GM23338 (cell line): ENCODE data around the gene FSTL3. TPM values are rescaled to one million over a fixed set of nuclear protein-coding genes. Genes with fewer than 3 reads are reported as not detected.

ENCODE experiments used
- ATAC-seq: fragments of 200-7000 bp; cut with Tn5 transposase; 3 replicates; pipeline ENCODE4 v1.9.1; 2020
- DNase-seq: peaks from one replicate; pipeline ENCODE4 v3.0.0-alpha.2; 2015; ENCODE audit warnings: low spot score
- H2AFZ ChIP-seq: fragments of 200-600 bp; sonication (generic); 2 replicates; pipeline ENCODE4 v1.8.0; 2016; ENCODE audit warnings: antibody characterized with exemption, mild to moderate bottlenecking, moderate library complexity
- H3F3A ChIP-seq: fragments of 200-600 bp; sonication (generic); replicated peaks from 2 replicates; pipeline ENCODE4 v1.8.0; 2017; ENCODE audit warnings: antibody characterized with exemption, mixed run types, low read depth
- H3K27ac ChIP-seq: fragments of 200-600 bp; sonication (generic); 2 replicates; pipeline ENCODE4 v1.6.1; 2016; ENCODE audit warnings: low read depth
- H3K27me3 ChIP-seq: fragments of 200-600 bp; sonication (generic); 2 replicates; pipeline ENCODE4 v1.8.0; 2016; ENCODE audit warnings: mild to moderate bottlenecking, mixed run types, moderate library complexity; ENCODE audit not compliant: insufficient read depth
- H3K36me3 ChIP-seq: fragments of 200-600 bp; sonication (generic); 2 replicates; pipeline ENCODE4 v1.8.0; 2016; ENCODE audit warnings: mild to moderate bottlenecking; ENCODE audit not compliant: insufficient read depth
- H3K4me1 ChIP-seq: fragments of 200-600 bp; sonication (generic); 2 replicates; pipeline ENCODE4 v1.8.0; 2016; ENCODE audit warnings: mild to moderate bottlenecking, moderate library complexity; ENCODE audit not compliant: insufficient read depth
- H3K4me2 ChIP-seq: fragments of 200-600 bp; sonication (generic); 2 replicates; pipeline ENCODE4 v1.7.1; 2017; ENCODE audit warnings: mixed run types
- H3K4me3 ChIP-seq: fragments of 200-600 bp; sonication (generic); 2 replicates; pipeline ENCODE4 v1.6.1; 2016; ENCODE audit warnings: mixed run types
- H3K79me2 ChIP-seq: fragments of 200-600 bp; sonication (generic); replicated peaks from 2 replicates; pipeline ENCODE4 v1.8.0; 2017; ENCODE audit warnings: mild to moderate bottlenecking; ENCODE audit not compliant: insufficient read depth
- H3K9me2 ChIP-seq: fragments of 200-600 bp; sonication (generic); 2 replicates; pipeline ENCODE4 v1.8.0; 2017; ENCODE audit not compliant: insufficient read depth
- H4K20me1 ChIP-seq: fragments of 200-600 bp; sonication (generic); replicated peaks from 2 replicates; pipeline ENCODE4 v1.8.0; 2017; ENCODE audit warnings: mild to moderate bottlenecking; ENCODE audit not compliant: insufficient read depth
- H3K27ac Mint-ChIP-seq: 2 replicates; pipeline ENCODE4 v1.8.0; 2020; ENCODE audit warnings: inconsistent platforms, mild to moderate bottlenecking, moderate library complexity, mixed read lengths
- H3K27me3 Mint-ChIP-seq: 3 replicates; pipeline ENCODE4 v1.8.0; 2022; ENCODE audit warnings: low read depth, mild to moderate bottlenecking, moderate library complexity, mixed read lengths, inconsistent platforms; ENCODE audit not compliant: insufficient read depth, poor library complexity
- H3K36me3 Mint-ChIP-seq: 3 replicates; pipeline ENCODE4 v1.8.0; 2021; ENCODE audit warnings: low read depth, mild to moderate bottlenecking, inconsistent platforms, moderate library complexity, mixed read lengths
- H3K4me1 Mint-ChIP-seq: 3 replicates; pipeline ENCODE4 v1.8.0; 2020; ENCODE audit warnings: mild to moderate bottlenecking, inconsistent platforms, mixed read lengths
- H3K4me3 Mint-ChIP-seq: 3 replicates; pipeline ENCODE4 v1.8.0; 2021; ENCODE audit warnings: moderate library complexity, mild to moderate bottlenecking, inconsistent platforms, mixed read lengths
- H3K9me3 Mint-ChIP-seq: 3 replicates; pipeline ENCODE4 v1.8.0; 2020; ENCODE audit warnings: moderate library complexity, mild to moderate bottlenecking, inconsistent platforms, mixed read lengths
- CTCF ChIP-seq, 2 experiments: fragments of 200-600 bp in 1 of 2; sonication (generic) in 1 of 2; conservative IDR thresholded peaks; 2 replicates each; pipeline versions ENCODE4 v1.5.1 to v1.6.1; 2016 to 2017; ENCODE audit warnings: antibody characterized with exemption in 2 of 2, low read depth in 2 of 2, mild to moderate bottlenecking in 2 of 2, moderate library complexity in 1 of 2
- ETS1 ChIP-seq: IDR thresholded peaks from 2 replicates; pipeline ENCODE4 v1.6.1; 2016; ENCODE audit warnings: antibody characterized with exemption
- EZH2 ChIP-seq: fragments of 200-600 bp; sonication (generic); IDR thresholded peaks from one replicate; pipeline ENCODE4 v1.8.0; 2017; ENCODE audit warnings: antibody characterized with exemption, mild to moderate bottlenecking, low read depth; ENCODE audit not compliant: unreplicated experiment
- REST ChIP-seq: IDR thresholded peaks from one replicate; pipeline ENCODE4 v1.6.1; 2018; ENCODE audit warnings: antibody characterized with exemption; ENCODE audit not compliant: unreplicated experiment
- ZNF331 ChIP-seq: fragments of 250-450 bp; sonication (Bioruptor Pico); IDR thresholded peaks from 2 replicates; pipeline ENCODE4 v1.5.0; 2020; ENCODE audit warnings: low read depth, mild to moderate bottlenecking, moderate library complexity
- ZNF462 ChIP-seq: fragments of 250-450 bp; sonication (Bioruptor Pico); IDR thresholded peaks from 2 replicates; pipeline ENCODE4 v1.5.0; 2020; ENCODE audit warnings: mild to moderate bottlenecking, moderate library complexity
- polyA plus RNA-seq: library from polyadenylated mRNA; unstranded; fragments of >200 nt; fragmentation: Nextera tagmentation; extraction: Ambion mirVana; gene quantifications from 2 replicates; pipeline ENCODE4 v1.2.1, GENCODE V29; 2016
- total RNA-seq: library from RNA; depleted of rRNA; stranded (reverse); fragments of >200 nt; shearing (Covaris generic); gene quantifications from 2 replicates; pipeline ENCODE4 v1.2.3, GENCODE V29; 2014

The FSTL3 gene
- total and polyA plus RNA-seq, 2 experiments from 2014 or later, result 3.1 to 10.1 TPM

GRCh38 chr19:720345-721160 lies 44.4 kb downstream of the FSTL3 start (continued):
- TF ChIP-seq CTCF (conservative IDR thresholded peaks at IDR 0.05; ENCODE audit: low read depth in 2 of 2), result no peak
- no peak for TF ChIP-seq ZNF331 (CRISPR knock-in tag)
- no peak for TF ChIP-seq EZH2
- TF ChIP-seq REST, result no peak

GRCh38 chr19:722553-723101 lies 46.4 kb downstream of the FSTL3 start:
- Mint-ChIP-seq H3K27me3 (peaks cover 4% of the 10 kb centered on the region), H3K9me3 (peaks cover 2% of the 10 kb centered on the region; the same call in 1 of the 3 replicates), H3K4me1 (peaks cover 7% of the 10 kb centered on the region; the same call in 1 of the 3 replicates), H3K4me3 (no peak overlapping the region), H3K27ac (no peak overlapping the region), H3K36me3 (no peaks in the 10 kb centered on the region)
- Histone ChIP-seq H4K20me1 (no peaks in the 10 kb centered on the region; the same call in 1 of the 2 replicates), H3F3A (no peaks in the 10 kb centered on the region), H2AFZ (no peak overlapping the region), H3K36me3 (no peaks in the 10 kb centered on the region), H3K27ac (no peak overlapping the region), H3K79me2 (no peaks in the 10 kb centered on the region), H3K4me2 (no peak overlapping the region), H3K27me3 (peaks cover 7% of the 10 kb centered on the region; the same call in 1 of the 2 replicates), H3K4me1 (peaks cover 5% of the 10 kb centered on the region; the same call in 1 of the 2 replicates), H3K4me3 (no peak overlapping the region), H3K9me2 (no peaks in the 10 kb centered on the region)
- ATAC-seq (no peak), DNase-seq (no peak)
- TF ChIP-seq ETS1 (no peak), CTCF (conservative IDR thresholded peaks at IDR 0.05; ENCODE audit: low read depth in 2 of 2) (no peak), ZNF462 (CRISPR knock-in tag) (no peak), ZNF331 (CRISPR knock-in tag) (no peak)
